GM20000 (cell line): ENCODE results near the gene TRPV2.

Source experiments
- DNase-seq: peaks from one replicate; pipeline ENCODE4 v3.0.0; 2012; ENCODE audit warnings: low spot score
- TF ChIP-seq, protein P1 (sequence below): IDR thresholded peaks from 2 replicates; pipeline ENCODE4 v1.5.1; 2012; ENCODE audit warnings: mild to moderate bottlenecking, control low read depth; ENCODE audit errors: extremely low read depth, missing control alignments

The TRPV2 gene

DNA sequence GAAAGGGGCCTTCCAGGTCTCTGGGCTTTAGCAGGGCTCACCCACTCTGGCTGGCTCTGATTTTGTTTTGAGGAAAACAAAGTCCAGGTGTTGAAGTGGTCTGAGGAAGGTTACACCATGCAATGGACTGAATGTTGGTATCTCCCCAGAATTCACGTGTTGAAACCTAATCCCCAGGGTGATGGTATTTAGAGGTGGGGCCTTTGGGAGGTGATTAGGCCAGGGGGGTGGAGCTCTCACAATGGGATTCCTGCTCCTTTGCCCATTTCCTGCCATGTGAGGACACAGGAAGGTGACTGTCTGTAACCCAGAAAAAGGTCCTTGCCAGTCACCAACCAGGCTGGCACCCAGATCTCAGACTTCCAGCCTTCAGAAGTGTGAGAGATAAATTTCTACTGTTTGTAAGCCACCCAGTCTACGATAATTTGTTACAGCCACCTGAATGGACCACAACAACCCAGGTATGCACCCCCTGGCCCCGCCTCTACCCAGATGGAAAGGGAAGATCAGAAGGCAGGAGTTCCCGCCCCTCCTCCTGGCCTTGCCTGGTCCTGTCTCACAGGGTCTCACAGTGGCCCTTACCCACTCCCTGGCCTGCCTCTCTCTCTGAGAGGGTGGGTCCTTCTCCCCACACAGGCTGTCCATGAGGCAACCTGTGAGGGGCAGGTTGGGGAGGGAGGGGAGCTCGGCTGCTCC lies 44.6 kb downstream of the TRPV2 start:
- no peak for DNase-seq
- TF ChIP-seq, protein P1, sequence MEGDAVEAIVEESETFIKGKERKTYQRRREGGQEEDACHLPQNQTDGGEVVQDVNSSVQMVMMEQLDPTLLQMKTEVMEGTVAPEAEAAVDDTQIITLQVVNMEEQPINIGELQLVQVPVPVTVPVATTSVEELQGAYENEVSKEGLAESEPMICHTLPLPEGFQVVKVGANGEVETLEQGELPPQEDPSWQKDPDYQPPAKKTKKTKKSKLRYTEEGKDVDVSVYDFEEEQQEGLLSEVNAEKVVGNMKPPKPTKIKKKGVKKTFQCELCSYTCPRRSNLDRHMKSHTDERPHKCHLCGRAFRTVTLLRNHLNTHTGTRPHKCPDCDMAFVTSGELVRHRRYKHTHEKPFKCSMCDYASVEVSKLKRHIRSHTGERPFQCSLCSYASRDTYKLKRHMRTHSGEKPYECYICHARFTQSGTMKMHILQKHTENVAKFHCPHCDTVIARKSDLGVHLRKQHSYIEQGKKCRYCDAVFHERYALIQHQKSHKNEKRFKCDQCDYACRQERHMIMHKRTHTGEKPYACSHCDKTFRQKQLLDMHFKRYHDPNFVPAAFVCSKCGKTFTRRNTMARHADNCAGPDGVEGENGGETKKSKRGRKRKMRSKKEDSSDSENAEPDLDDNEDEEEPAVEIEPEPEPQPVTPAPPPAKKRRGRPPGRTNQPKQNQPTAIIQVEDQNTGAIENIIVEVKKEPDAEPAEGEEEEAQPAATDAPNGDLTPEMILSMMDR: no peak

DNA sequence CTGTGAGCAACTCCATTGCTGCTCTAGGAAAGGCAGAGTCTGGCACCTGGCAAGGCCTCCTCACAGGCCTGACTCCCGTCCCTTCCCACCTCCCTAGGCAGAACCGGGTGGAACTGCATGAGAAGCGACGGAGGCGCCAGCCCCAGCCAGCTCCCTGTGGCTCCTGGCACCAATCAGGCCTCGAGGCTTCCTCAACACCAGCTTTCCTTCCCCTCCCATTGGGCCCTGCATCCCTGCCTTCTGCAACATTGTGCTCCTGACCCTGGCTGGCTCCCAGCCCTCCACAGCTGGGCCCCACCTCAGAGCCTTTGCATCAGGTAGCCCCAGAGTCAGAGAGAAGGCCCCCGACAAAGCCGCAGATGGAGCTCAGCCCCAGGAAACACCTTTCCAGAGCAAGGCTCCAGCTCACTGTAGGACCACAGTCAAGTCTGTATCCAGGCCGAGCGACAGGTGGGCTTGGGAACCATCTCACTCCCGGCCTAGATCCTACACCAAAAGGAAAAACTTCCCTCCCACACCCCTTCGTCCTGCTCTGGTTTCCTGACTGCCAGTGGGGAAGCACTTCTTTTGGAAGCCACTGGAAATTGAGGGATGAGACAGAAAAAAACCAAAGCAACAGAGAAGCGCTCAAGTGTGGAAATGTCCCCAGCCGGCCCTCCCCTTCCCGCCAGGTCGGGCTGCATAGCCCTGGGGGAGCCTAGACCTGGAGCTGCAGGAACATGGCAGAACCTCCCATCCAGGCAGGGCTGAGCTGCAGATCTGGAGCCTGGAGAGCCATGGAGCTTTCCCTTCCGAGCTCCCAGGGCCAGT lies 45.6 kb downstream of the TRPV2 start:
- DNase-seq: no peak
- TF ChIP-seq, protein P1: no peak

DNA sequence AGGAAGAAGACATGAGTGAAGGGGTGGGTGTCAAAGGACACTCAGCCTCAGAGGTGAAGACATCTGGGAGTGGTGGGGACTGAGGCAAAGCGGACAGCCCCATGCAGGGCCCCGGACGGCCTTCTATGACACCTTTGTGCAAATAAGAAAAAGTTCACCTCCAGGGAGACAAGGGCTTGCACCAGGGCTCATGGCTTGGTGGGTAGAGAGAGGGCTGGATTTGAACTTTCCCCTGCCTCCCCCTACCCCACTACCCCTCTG lies 46.2 kb downstream of the TRPV2 start:
- no peak for DNase-seq

DNA sequence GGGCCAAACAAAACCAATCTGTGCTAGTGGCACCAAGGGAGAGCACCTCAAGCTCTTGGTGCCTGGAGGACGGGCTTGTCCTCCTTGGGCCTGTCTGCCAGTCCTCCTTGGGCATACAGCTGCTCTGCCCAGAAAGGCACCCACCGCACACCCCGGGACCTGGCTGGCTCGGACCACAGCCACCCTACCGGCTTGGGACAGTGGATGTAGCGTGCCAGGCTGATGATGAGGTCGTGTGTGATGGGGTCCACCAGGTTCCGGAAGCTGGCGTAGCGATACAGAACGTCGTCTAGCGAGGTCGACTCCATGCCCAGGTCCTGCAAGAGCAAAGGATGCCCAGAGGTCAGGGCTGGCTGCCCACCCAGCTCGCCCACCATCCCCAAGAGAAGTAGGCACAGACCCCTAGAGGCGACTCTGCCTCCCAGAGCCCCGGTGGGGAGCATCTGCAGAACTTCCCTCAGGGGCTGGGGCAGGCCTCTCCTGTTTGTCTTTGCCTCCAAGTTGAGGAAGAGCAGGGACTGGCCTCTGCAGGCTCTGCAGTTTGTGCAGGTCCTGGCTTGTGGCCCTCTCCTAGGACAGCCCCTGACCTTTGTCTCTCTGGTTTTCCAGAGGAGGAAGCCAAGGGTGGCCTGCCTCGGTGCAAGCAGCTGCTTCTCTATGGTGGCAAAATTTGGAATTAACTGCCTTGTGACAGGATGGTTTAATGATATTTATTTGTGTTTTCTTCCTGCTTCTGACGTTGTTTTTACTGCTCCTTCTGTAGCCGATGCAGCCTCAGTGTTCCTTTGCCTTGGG lies 46.9 kb downstream of the TRPV2 start:
- DNase-seq: no peak
- TF ChIP-seq, protein P1: no peak

More for the DNA sequence above, 46.2 kb downstream of the TRPV2 start:
- TF ChIP-seq, protein P1: no peak

DNA sequence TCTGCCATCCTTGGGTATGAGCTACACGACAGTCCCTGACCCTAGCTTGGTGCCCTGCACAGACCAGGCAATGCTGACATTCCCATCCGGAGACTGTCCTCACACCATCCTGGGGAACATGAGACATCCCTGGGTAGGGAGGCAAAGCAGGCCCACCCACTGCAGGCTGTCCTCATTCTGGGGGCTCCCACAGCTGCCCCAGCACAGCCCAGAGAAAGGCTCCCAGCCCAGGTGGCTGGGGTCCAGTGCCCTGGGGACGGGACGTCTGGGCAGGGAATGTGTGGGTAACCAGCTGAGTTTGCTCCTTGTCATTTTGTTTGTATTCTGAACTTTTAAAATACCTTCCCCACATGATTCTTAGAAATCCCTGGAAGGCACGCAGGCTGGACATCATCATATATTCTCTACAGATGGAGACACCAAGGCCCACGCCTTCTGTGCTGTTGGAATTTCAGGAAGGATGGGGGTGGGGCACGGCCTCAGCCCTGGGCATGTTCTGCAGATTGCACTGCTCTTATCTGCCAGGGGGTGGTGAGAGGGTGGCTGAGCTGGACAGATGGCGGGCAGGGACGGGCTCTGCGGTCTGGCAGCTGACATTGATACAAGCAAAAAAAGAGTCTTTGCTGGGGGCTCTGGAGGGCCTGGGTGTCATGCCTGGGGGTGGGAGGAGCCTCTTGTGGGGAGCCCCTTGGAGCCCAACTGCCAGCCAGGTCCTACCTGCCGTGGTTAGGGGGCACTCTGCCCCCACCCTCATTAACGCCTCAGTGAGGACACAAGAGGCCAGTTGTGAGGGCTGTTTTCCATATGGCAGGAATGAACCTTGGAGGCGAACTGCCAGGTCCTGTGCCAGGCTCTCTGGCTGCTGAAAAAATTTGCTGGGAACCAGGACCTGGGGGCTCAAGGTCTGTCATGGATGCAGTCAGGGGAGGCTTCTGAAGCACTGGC lies 48.3 kb downstream of the TRPV2 start:
- TF ChIP-seq, protein P1: no peak
- DNase-seq: no peak

DNA sequence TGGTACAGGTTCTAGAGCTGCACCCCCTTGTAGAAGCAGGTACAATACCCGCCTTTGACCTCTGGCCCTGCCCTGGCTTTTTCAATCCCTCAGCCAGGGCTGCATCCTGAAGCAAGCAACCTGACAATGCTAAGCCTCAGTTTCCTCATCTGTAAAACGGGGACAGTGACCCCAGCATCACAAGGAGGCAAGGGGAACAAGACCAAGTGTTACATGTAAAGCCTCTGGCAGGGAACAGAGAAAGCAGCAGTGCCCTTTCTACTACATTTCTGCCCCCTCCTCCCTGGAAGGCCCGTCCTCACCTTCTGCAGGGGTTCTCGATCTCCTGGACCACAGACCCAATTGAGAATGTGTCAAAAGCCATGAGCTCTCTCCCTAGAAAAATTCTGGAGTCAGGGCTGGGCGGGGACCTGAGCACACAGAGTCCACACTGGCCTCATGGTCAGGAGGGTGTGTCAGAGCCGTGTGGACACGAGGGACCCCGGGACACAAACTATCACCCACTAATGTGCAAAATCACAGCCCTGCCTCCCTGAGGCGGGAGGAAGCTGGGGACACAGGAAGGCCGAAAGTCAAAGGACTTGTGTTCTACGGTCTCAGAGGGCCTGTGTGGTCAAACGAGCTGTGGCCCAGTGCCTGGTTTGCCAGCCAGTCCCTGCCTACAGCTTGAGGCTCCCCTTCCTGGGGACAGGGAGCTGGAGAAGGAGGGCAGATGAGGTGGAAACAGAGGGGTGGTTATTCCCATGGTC lies 49.1 kb downstream of the TRPV2 start:
- no peak for DNase-seq
- TF ChIP-seq, protein P1: no peak
